Vagina (tissue), 2 donors: ENCODE results near the gene MTMR1. TPM values are rescaled to one million over a fixed set of nuclear protein-coding genes. Genes with fewer than 3 reads are reported as not detected.

Experiments
- DNase-seq, 2 donors: peaks; one replicate each; pipeline ENCODE4 v3.0.0-alpha.2; 2017; ENCODE audit errors: extremely low spot score in 2 of 2
- H3K27ac ChIP-seq: fragments of 200-600 bp; sonication (generic); one replicate; pipeline ENCODE4 v1.5.1; 2019
- H3K27me3 ChIP-seq: fragments of 200-600 bp; sonication (generic); one replicate; pipeline ENCODE4 v1.5.1; 2019
- H3K36me3 ChIP-seq, 2 donors: fragments of 200-600 bp; sonication (generic); one replicate each; pipeline ENCODE4 v1.5.1; 2017 to 2019
- H3K4me1 ChIP-seq: fragments of 200-600 bp; sonication (generic); one replicate; pipeline ENCODE4 v1.5.1; 2019
- H3K4me3 ChIP-seq, 2 donors: fragments of 200-600 bp; sonication (generic); 1 replicate in 1 of 2; 2 replicates in 1 of 2; pipeline ENCODE4 v1.5.1; 2016 to 2019
- H3K9me3 ChIP-seq: fragments of 200-600 bp; sonication (generic); one replicate; pipeline ENCODE4 v1.5.1; 2019
- POLR2A ChIP-seq, 2 donors: fragments of 450-650 bp; IDR thresholded peaks; one replicate each; pipeline ENCODE4 v1.6.1; 2017; ENCODE audit warnings: antibody characterized with exemption in 2 of 2, mild to moderate bottlenecking in 2 of 2, moderate library complexity in 2 of 2
- POLR2AphosphoS5 ChIP-seq, 2 donors: sonication (generic); formaldehyde crosslinking; IDR thresholded peaks; one replicate each; pipeline ENCODE4 v1.9.0; 2017; ENCODE audit warnings: antibody characterized with exemption in 2 of 2, mild to moderate bottlenecking in 2 of 2, low read depth in 1 of 2; ENCODE audit not compliant: insufficient read depth in 1 of 2
- intact Hi-C: fragments of 100-400 bp; cut with DNase I; formaldehyde crosslinking; loops from one replicate; pipeline ENCODE4 v1.15.1; 2023
- total RNA-seq: library from RNA; depleted of rRNA; stranded (reverse); fragments of >200 nt; gene quantifications from one replicate; pipeline ENCODE4 v1.2.3, GENCODE V29; 2016
- TF ChIP-seq, protein P1 (sequence below), 3 experiments: fragments of 450-650 bp in 2 of 3; fragments of 200-600 bp in 1 of 3; sonication (generic) in 1 of 3; IDR thresholded peaks; one replicate each; pipeline ENCODE4 v1.5.1; 2017 to 2019; ENCODE audit warnings: antibody characterized with exemption in 3 of 3, mild to moderate bottlenecking in 2 of 3, moderate library complexity in 2 of 3

The MTMR1 gene
- total RNA-seq, 1 donor from 2014 or later: 22.6 TPM

DNA sequence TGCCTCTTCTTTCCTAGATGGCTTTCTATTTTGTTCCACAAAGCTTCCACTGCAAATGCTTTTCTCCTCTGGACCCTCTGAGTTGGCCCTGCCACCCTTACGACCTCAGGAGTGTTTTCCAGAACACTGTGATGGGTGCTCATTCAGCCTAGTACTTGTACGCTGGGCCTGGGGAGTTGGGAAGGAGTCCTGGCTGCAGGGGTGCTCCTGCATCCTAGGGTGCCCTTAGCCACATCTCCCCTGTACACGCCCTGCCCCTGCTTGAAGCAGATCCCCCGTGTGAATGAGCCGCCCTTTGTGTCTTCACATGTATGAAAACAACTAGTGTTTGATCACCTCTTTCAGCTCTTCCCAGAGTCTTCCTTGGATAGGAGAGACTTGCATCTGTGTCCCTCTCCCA, 64.2 kb downstream of the MTMR1 start:
- intact Hi-C loops: no loop called here
- Histone ChIP-seq H3K9me3 (no peaks in the 10 kb centered on the region), H3K27ac (no peak overlapping the region), H3K4me3 (no peak overlapping the region), H3K27me3 (no peaks in the 10 kb centered on the region), H3K36me3 (peaks cover 0 to 6% of the 10 kb centered on the region in 2 donors), H3K4me1 (no peaks in the 10 kb centered on the region)
- TF ChIP-seq POLR2A (IDR thresholded peaks at IDR 0.05) (no peak), POLR2AphosphoS5 (IDR thresholded peaks at IDR 0.05; ENCODE audit: insufficient read depth in 1 of 2, low read depth in 1 of 2) (no peak)
- TF ChIP-seq, protein P1, sequence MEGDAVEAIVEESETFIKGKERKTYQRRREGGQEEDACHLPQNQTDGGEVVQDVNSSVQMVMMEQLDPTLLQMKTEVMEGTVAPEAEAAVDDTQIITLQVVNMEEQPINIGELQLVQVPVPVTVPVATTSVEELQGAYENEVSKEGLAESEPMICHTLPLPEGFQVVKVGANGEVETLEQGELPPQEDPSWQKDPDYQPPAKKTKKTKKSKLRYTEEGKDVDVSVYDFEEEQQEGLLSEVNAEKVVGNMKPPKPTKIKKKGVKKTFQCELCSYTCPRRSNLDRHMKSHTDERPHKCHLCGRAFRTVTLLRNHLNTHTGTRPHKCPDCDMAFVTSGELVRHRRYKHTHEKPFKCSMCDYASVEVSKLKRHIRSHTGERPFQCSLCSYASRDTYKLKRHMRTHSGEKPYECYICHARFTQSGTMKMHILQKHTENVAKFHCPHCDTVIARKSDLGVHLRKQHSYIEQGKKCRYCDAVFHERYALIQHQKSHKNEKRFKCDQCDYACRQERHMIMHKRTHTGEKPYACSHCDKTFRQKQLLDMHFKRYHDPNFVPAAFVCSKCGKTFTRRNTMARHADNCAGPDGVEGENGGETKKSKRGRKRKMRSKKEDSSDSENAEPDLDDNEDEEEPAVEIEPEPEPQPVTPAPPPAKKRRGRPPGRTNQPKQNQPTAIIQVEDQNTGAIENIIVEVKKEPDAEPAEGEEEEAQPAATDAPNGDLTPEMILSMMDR (IDR thresholded peaks at IDR 0.05): no peak
- DNase-seq: no peak

DNA sequence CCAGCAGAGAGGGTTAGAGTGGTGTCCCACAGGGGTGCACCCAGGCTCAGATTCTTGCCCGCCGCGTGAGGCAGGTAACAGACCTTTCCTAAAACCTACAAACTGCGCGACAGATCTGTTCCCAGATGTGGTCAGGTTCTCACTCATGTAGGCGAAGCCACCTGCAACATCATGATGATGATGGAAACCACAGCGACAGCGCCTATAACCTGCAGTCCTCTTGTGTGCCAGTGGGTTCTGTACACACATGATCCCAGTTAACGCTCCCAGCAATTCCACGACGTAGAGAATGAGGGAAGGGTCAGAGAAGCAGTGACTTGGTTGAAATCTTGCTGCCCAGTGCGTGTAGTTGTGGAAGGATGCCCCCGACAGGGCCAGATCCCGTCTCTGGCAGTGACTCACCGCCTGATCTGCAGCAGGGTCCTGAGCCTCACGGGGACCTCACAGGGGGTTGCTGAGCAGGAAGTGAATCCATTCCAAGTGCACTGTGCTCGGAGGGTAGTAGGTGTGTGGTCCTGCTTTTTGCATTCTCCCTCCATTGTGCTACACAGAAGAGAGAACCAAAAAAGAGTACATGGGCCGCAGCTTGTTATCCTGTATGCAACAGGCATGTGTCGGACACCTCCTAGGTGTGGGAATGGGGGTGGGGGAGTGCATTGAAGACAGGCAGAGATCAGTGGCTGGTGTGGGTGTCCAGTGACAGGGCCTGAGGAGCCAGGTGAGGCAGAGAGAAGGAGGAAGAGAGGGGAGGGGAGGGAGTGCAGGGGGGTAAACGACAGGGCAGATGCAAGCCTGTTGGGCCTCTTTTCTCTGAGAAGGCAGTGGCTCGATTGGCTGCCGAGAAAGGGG, 66.6 kb downstream of the MTMR1 start:
- no peak overlapping the region for H3K4me3 ChIP-seq
- TF ChIP-seq POLR2A (IDR thresholded peaks at IDR 0.05) (no peak), POLR2AphosphoS5 (IDR thresholded peaks at IDR 0.05; ENCODE audit: insufficient read depth in 1 of 2, low read depth in 1 of 2) (no peak)
- TF ChIP-seq, protein P1 (IDR thresholded peaks at IDR 0.05): no peak
- H3K36me3 ChIP-seq: peaks cover 0 to 6% of the 10 kb centered on the region in 2 donors
- DNase-seq: no peak
- no peaks in the 10 kb centered on the region for H3K9me3 ChIP-seq
- no peaks in the 10 kb centered on the region for H3K4me1 ChIP-seq
- no peaks in the 10 kb centered on the region for H3K27me3 ChIP-seq
- intact Hi-C loops: no loop called here
- no peak overlapping the region for H3K27ac ChIP-seq

DNA sequence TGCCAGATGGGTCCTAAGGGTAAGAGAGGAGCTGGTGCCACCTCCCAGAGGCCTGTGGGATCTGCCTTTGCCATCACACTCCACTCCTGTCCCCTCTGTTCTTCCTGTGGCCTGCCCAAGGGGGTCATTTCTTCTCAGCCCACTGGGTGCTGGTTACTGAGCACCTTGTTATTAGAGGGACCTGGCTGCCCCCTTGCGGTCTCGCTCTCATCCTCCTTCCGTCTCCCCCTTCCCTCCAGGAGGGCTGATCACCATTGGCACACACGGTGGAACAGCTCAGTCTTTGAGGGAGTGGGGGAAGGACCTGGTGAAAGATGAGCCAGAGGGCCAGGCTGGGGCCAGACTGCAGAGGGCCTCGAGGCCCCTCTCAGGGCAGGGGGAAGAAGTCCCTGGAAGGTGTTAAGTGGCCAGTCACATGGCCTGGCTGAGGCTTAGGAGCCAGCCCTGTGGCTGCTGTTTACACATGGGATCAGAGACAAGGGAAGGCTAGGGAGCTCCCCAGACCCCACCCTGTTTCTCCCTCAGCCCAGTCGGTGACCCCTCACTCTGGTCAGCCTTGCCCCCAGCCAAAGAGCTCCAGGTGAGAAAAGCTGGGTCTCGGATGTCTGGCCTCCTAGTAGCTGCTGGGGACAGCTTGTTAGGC, 68.1 kb downstream of the MTMR1 start:
- TF ChIP-seq POLR2AphosphoS5 (IDR thresholded peaks at IDR 0.05; ENCODE audit: insufficient read depth in 1 of 2, low read depth in 1 of 2) (no peak), POLR2A (IDR thresholded peaks at IDR 0.05) (no peak)
- TF ChIP-seq, protein P1 (IDR thresholded peaks at IDR 0.05): no peak
- no peak overlapping the region for H3K4me3 ChIP-seq
- DNase-seq: no peak
- H3K27ac ChIP-seq: no peak overlapping the region
- peaks cover 0 to under 1% of the 10 kb centered on the region in 2 donors for H3K36me3 ChIP-seq
- H3K9me3 ChIP-seq: no peaks in the 10 kb centered on the region
- H3K27me3 ChIP-seq: no peaks in the 10 kb centered on the region
- H3K4me1 ChIP-seq: no peaks in the 10 kb centered on the region
- intact Hi-C loops: no loop called here

DNA sequence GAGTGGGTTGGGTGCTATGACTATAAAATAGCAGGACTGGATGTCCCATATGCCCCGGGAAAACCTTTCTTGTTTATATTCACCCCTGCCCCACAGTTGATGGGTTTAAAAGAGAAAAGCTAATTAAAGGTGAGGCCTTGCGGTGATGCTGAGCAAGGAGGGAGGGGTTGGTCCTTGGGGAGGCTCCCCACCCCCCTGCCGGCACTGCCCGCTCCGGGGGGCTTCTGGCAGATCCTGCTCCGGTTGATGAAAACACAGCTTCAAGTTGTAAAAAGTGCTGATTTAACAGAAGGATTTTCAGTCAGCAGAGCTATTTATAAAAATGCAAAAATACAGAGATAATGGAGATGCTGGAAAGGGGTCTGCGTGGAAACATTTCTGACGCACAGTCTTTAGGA, 68.6 kb downstream of the MTMR1 start:
- Histone ChIP-seq H3K4me1 (no peaks in the 10 kb centered on the region), H3K27ac (no peak overlapping the region), H3K4me3 (no peak overlapping the region), H3K9me3 (no peaks in the 10 kb centered on the region), H3K36me3 (no peaks in the 10 kb centered on the region), H3K27me3 (no peaks in the 10 kb centered on the region)
- peak in 1 of 2 donors; percentile 83 for DNase-seq
- intact Hi-C loops: no loop called here
- TF ChIP-seq POLR2A (IDR thresholded peaks at IDR 0.05): no peak
- TF ChIP-seq, protein P1 (IDR thresholded peaks at IDR 0.05): no peak
- no peak for TF ChIP-seq POLR2AphosphoS5 (IDR thresholded peaks at IDR 0.05; ENCODE audit: insufficient read depth in 1 of 2, low read depth in 1 of 2)
